GM12875 (cell line): ENCODE measurements around the gene TSSC4.

Source experiments
- H3K4me3 ChIP-seq: one replicate; pipeline ENCODE4 v1.5.1; 2011; ENCODE audit warnings: low read depth, low read length, control low read depth
- CTCF ChIP-seq: IDR thresholded peaks from 2 replicates; pipeline ENCODE4 v1.5.1; 2011; ENCODE audit warnings: low read depth, mild to moderate bottlenecking, control low read depth, inconsistent platforms, low read length, moderate library complexity, borderline replicate concordance; ENCODE audit not compliant: insufficient read depth

The TSSC4 gene

GRCh38 chr11:2444821-2445745, 44.5 kb downstream of the TSSC4 start, which contains the start of gene KCNQ1:
KCNQ1 (plus strand) TSS chr11:2445008; CDS start chr11:2445099, 91 bp downstream.
- H3K4me3 ChIP-seq = no peak within 1 kb of the TSS
- TF ChIP-seq CTCF = no peak

- no peak for TF ChIP-seq CTCF
- no peak overlapping the region for H3K4me3 ChIP-seq
Measured at GRCh38 chr11:2445746-2446551, 45.4 kb downstream of the TSSC4 start.

GRCh38 chr11:2446590-2447252, 46.2 kb downstream of the TSSC4 start:
- TF ChIP-seq CTCF = no peak
- no peak overlapping the region for H3K4me3 ChIP-seq

- TF ChIP-seq CTCF = no peak
- no peak overlapping the region for H3K4me3 ChIP-seq
Measured at GRCh38 chr11:2447253-2447950, 46.9 kb downstream of the TSSC4 start.

DNA sequence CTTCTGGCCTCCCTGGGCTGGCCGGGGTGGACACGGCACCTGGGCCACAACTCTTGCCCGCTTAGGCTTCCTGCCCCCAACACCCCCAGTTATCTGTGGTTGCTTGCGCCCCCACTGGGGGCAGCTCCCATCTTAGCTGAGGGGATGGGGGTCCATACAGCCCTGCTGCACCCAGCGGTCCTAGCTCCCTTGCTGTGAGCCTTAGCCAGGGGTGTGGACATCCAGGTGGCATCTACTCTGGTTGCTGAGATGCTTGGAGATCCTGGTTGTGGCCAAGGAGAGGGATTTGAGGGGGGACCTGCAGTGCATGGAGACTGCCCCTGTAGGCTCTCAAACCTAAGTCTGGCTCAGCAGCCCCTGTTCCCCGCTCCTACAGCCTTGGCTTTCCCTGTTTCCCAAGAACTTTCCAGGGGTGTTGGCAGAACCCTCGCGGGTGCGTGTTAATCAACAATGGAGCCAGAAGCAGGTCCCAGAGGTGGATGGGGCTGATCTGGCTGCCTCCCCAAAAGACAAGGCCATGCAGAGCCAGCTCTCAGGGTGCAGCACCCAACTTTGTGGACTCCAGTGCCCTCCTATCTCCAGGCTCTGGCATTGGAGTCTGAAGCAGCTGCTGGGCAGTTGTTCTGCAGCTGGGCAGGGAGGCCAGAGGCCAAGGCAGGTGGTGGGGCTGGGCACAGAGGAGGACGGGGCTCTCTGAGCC, 47.6 kb downstream of the TSSC4 start:
- H3K4me3 ChIP-seq = no peak overlapping the region
- no peak for TF ChIP-seq CTCF
